Measurements from ENCODE around the gene TSR3. TPM values are rescaled to one million over a fixed set of nuclear protein-coding genes. Genes with fewer than 3 reads are reported as not detected.

TSR3 gene
- total and polyA plus RNA-seq, 2 donors from 2014 or later: 44.8 to 95.4 TPM

- Histone ChIP-seq H3K9me3 (ENCODE audit: control insufficient read depth in 2 of 3, insufficient read depth in 1 of 3, low read length in 3 of 3) (no peaks in the 10 kb centered on the region), H3K27me3 (ENCODE audit: control insufficient read depth, insufficient read depth, low read length) (no peaks in the 10 kb centered on the region), H3K27ac (ENCODE audit: low read depth in 2 of 2, low read length in 2 of 2) (no peak overlapping the region), H3K4me1 (ENCODE audit: control insufficient read depth in 2 of 3, insufficient read depth in 2 of 3, low read depth in 1 of 3, low read length in 3 of 3) (peaks cover 0 to 11% (median 6%) of the 10 kb centered on the region in 3 donors), H3K36me3 (ENCODE audit: control insufficient read depth in 2 of 3, insufficient read depth in 3 of 3, low read length in 3 of 3) (no peaks in the 10 kb centered on the region), H3K9ac (ENCODE audit: low read length in 3 of 3) (no peak overlapping the region), H3K4me3 (ENCODE audit: low read length in 3 of 3) (no peak overlapping the region)
- FAIRE-seq: no peak
- no peak for TF ChIP-seq CTCF (IDR thresholded peaks at IDR 0.05; ENCODE audit: borderline replicate concordance, extremely low read depth, insufficient read depth)
- intact Hi-C loops (cut with DNase I): no loop called here
- DNase-seq: no peak
These were observed 23.6 kb upstream of the TSR3 start for GRCh38 chr16:1375298-1375640.

GRCh38 chr16:1374418-1375297, 23.0 kb upstream of the TSR3 start:
- H3K27ac ChIP-seq (ENCODE audit: low read depth in 2 of 2, low read length in 2 of 2): no peak overlapping the region
- no peak overlapping the region for H3K4me3 ChIP-seq (ENCODE audit: low read length in 3 of 3)
- no peak overlapping the region for H3K9ac ChIP-seq (ENCODE audit: low read length in 3 of 3)
- peaks cover 0 to 9% (median 6%) of the 10 kb centered on the region in 3 donors for H3K4me1 ChIP-seq (ENCODE audit: control insufficient read depth in 2 of 3, insufficient read depth in 2 of 3, low read depth in 1 of 3, low read length in 3 of 3)
- intact Hi-C loops (cut with DNase I): no loop called here
- no peaks in the 10 kb centered on the region for H3K9me3 ChIP-seq (ENCODE audit: control insufficient read depth in 2 of 3, insufficient read depth in 1 of 3, low read length in 3 of 3)
- no peaks in the 10 kb centered on the region for H3K27me3 ChIP-seq (ENCODE audit: control insufficient read depth, insufficient read depth, low read length)
- TF ChIP-seq CTCF (IDR thresholded peaks at IDR 0.05; ENCODE audit: borderline replicate concordance, extremely low read depth, insufficient read depth): no peak
- DNase-seq (peak in 1 of 5 donors; percentile 79), FAIRE-seq (no peak)
- H3K36me3 ChIP-seq (ENCODE audit: control insufficient read depth in 2 of 3, insufficient read depth in 3 of 3, low read length in 3 of 3): no peaks in the 10 kb centered on the region

GRCh38 chr16:1372292-1372950, 20.7 kb upstream of the TSR3 start:
- DNase-seq (peak in 1 of 5 donors; percentile 58), FAIRE-seq (no peak)
- intact Hi-C loops (cut with DNase I): no loop called here
- Histone ChIP-seq H3K27ac (ENCODE audit: low read depth in 2 of 2, low read length in 2 of 2) (no peak overlapping the region), H3K9me3 (ENCODE audit: control insufficient read depth in 2 of 3, insufficient read depth in 1 of 3, low read length in 3 of 3) (no peaks in the 10 kb centered on the region), H3K9ac (ENCODE audit: low read length in 3 of 3) (no peak overlapping the region), H3K4me3 (ENCODE audit: low read length in 3 of 3) (no peak overlapping the region), H3K27me3 (ENCODE audit: control insufficient read depth, insufficient read depth, low read length) (no peaks in the 10 kb centered on the region), H3K36me3 (ENCODE audit: control insufficient read depth in 2 of 3, insufficient read depth in 3 of 3, low read length in 3 of 3) (no peaks in the 10 kb centered on the region), H3K4me1 (ENCODE audit: control insufficient read depth in 2 of 3, insufficient read depth in 2 of 3, low read depth in 1 of 3, low read length in 3 of 3) (no peaks in the 10 kb centered on the region)
- no peak for TF ChIP-seq CTCF (IDR thresholded peaks at IDR 0.05; ENCODE audit: borderline replicate concordance, extremely low read depth, insufficient read depth)

All from kidney (tissue), 14 donors.